GM20000 (cell line): ENCODE measurements around the gene CREB3L1.

ENCODE experiments used
- DNase-seq: peaks from one replicate; pipeline ENCODE4 v3.0.0; 2012; ENCODE audit warnings: low spot score
- CTCF ChIP-seq: IDR thresholded peaks from 2 replicates; pipeline ENCODE4 v1.5.1; 2012; ENCODE audit warnings: mild to moderate bottlenecking, control low read depth; ENCODE audit errors: extremely low read depth, missing control alignments

Gene CREB3L1

GRCh38 chr11:46249103-46249937 is 28.1 kb upstream of the CREB3L1 start:
- TF ChIP-seq CTCF: no peak
- no peak for DNase-seq

GRCh38 chr11:46249938-46250744 is 27.3 kb upstream of the CREB3L1 start:
- DNase-seq: no peak
- no peak for TF ChIP-seq CTCF

GRCh38 chr11:46250745-46251052 is 26.8 kb upstream of the CREB3L1 start:
- no peak for DNase-seq
- no peak for TF ChIP-seq CTCF

- no peak for DNase-seq
- no peak for TF ChIP-seq CTCF
These were observed 25.5 kb upstream of the CREB3L1 start for GRCh38 chr11:46251954-46252353.

DNA sequence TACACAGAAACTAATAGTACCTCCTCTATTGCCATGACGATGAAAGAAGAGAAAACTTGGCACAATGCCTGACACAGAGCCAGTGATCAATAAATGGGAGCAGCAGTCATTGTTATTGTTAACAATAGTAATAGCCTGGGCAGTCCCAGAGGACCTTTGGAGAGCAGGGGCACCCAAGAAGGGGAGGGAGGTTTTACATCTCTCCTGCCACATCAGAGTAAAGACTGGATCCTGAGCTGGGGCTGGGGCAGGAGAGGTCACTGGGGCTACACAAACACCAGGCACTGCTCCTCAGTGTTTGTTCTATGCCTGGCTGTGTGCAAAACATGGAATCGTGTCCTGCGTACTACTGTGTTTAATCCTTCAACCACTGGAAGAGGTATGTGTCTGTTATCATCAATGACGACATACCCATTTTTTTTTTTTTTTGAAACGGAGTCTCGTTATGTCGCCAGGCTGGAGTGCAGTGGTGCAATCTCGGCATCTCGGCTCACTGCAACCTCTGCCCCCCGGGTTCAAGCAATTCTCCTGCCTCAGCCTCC is 25.0 kb upstream of the CREB3L1 start:
- no peak for TF ChIP-seq CTCF
- no peak for DNase-seq

GRCh38 chr11:46253258-46254132 is 24.0 kb upstream of the CREB3L1 start:
- TF ChIP-seq CTCF: no peak
- DNase-seq: no peak
